DOHH2 (cell line): ENCODE data around the gene SOCS2.

Source experiments
- H3F3A ChIP-seq: fragments of 200-600 bp; sonication (generic), shearing (Covaris generic); 2 replicates; pipeline ENCODE4 v1.6.0; 2016; ENCODE audit warnings: antibody characterized with exemption, mild to moderate bottlenecking; ENCODE audit not compliant: control insufficient read depth, insufficient read depth
- H3K27ac ChIP-seq: fragments of 200-600 bp; sonication (generic); 2 replicates; pipeline ENCODE4 v1.5.1; 2014; ENCODE audit warnings: low read depth, mild to moderate bottlenecking, low read length, moderate library complexity
- H3K27me3 ChIP-seq: fragments of 200-600 bp; sonication (generic); 2 replicates; pipeline ENCODE4 v1.6.1; 2014; ENCODE audit warnings: mild to moderate bottlenecking, low read length, mixed read lengths; ENCODE audit not compliant: control insufficient read depth
- H3K36me3 ChIP-seq: fragments of 200-600 bp; sonication (generic); 2 replicates; pipeline ENCODE4 v1.6.1; 2014; ENCODE audit warnings: mild to moderate bottlenecking, low read length, moderate library complexity, mixed read lengths; ENCODE audit not compliant: control insufficient read depth
- H3K4me1 ChIP-seq: fragments of 200-600 bp; sonication (generic); 2 replicates; pipeline ENCODE4 v1.6.1; 2014; ENCODE audit warnings: mild to moderate bottlenecking, low read length, mixed read lengths; ENCODE audit not compliant: control insufficient read depth
- H3K4me2 ChIP-seq: fragments of 200-600 bp; sonication (generic); 2 replicates; pipeline ENCODE4 v1.6.0; 2014; ENCODE audit warnings: mild to moderate bottlenecking, low read length, moderate library complexity
- H3K4me3 ChIP-seq: fragments of 200-600 bp; sonication (generic); 2 replicates; pipeline ENCODE4 v1.5.1; 2014; ENCODE audit warnings: mild to moderate bottlenecking, low read length, mixed read lengths
- H3K79me2 ChIP-seq: fragments of 200-600 bp; sonication (generic); 2 replicates; pipeline ENCODE4 v1.6.1; 2014; ENCODE audit warnings: mild to moderate bottlenecking, low read length, mixed read lengths; ENCODE audit not compliant: control insufficient read depth
- H3K9me2 ChIP-seq: fragments of 200-600 bp; sonication (generic); replicated peaks from 2 replicates; pipeline ENCODE4 v1.6.1; 2014; ENCODE audit warnings: mild to moderate bottlenecking, low read length, mixed read lengths; ENCODE audit not compliant: control insufficient read depth
- H3K9me3 ChIP-seq: fragments of 200-600 bp; sonication (generic); 2 replicates; pipeline ENCODE4 v1.6.1; 2014; ENCODE audit warnings: antibody characterized with exemption, low read length, mixed read lengths; ENCODE audit not compliant: control insufficient read depth, insufficient read depth
- H4K20me1 ChIP-seq: fragments of 200-600 bp; sonication (generic); 2 replicates; pipeline ENCODE4 v1.6.0; 2014; ENCODE audit warnings: low read depth, mild to moderate bottlenecking, antibody characterized with exemption, low read length, moderate library complexity; ENCODE audit not compliant: control insufficient read depth, insufficient read depth
- CTCF ChIP-seq: fragments of 200-600 bp; sonication (generic); IDR thresholded peaks from one replicate; pipeline ENCODE4 v1.5.1; 2014; ENCODE audit warnings: antibody characterized with exemption, mild to moderate bottlenecking, low read depth, low read length; ENCODE audit not compliant: poor library complexity, severe bottlenecking
- EZH2phosphoT487 ChIP-seq: fragments of 200-600 bp; sonication (generic); IDR thresholded peaks from 2 replicates; pipeline ENCODE4 v1.6.1; 2017; ENCODE audit warnings: borderline replicate concordance, mild to moderate bottlenecking, antibody characterized with exemption, low read length, moderate library complexity, mixed read lengths

SOCS2 gene

GRCh38 chr12:93602897-93603668, 30.6 kb downstream of the SOCS2 start:
- H3K4me2 ChIP-seq = no peak overlapping the region
- H3K27ac ChIP-seq = no peak overlapping the region
- no peak for TF ChIP-seq CTCF
- TF ChIP-seq EZH2phosphoT487 = no peak
- no peaks in the 10 kb centered on the region for H3K79me2 ChIP-seq
- H3K27me3 ChIP-seq = no peaks in the 10 kb centered on the region
- no peaks in the 10 kb centered on the region for H3K9me2 ChIP-seq
- no peaks in the 10 kb centered on the region for H3K36me3 ChIP-seq
- H3K4me1 ChIP-seq = peaks cover 4% of the 10 kb centered on the region; the same call in 1 of the 2 replicates
- no peaks in the 10 kb centered on the region for H3F3A ChIP-seq
- H4K20me1 ChIP-seq = no peaks in the 10 kb centered on the region
- H3K9me3 ChIP-seq = no peaks in the 10 kb centered on the region
- no peak overlapping the region for H3K4me3 ChIP-seq

GRCh38 chr12:93603762-93604161, 31.3 kb downstream of the SOCS2 start:
- TF ChIP-seq CTCF (no peak), EZH2phosphoT487 (no peak)
- H4K20me1 ChIP-seq = no peaks in the 10 kb centered on the region
- no peak overlapping the region for H3K4me3 ChIP-seq
- H3K27ac ChIP-seq = no peak overlapping the region
- H3K36me3 ChIP-seq = no peaks in the 10 kb centered on the region
- H3K27me3 ChIP-seq = no peaks in the 10 kb centered on the region
- H3K9me3 ChIP-seq = no peaks in the 10 kb centered on the region
- no peak overlapping the region for H3K4me2 ChIP-seq
- H3K9me2 ChIP-seq = no peaks in the 10 kb centered on the region
- no peaks in the 10 kb centered on the region for H3K79me2 ChIP-seq
- peaks cover 3% of the 10 kb centered on the region; the same call in 1 of the 2 replicates for H3K4me1 ChIP-seq
- no peaks in the 10 kb centered on the region for H3F3A ChIP-seq

GRCh38 chr12:93608313-93608712, 35.8 kb downstream of the SOCS2 start:
- Histone ChIP-seq H3K27me3 (0 out of 2 replicates have a peak, but pooled peaks cover 4% of the 10 kb centered on the region), H3K4me1 (no peaks in the 10 kb centered on the region), H3K4me3 (no peak overlapping the region), H3K36me3 (no peaks in the 10 kb centered on the region), H4K20me1 (no peaks in the 10 kb centered on the region), H3K9me2 (no peaks in the 10 kb centered on the region), H3F3A (no peaks in the 10 kb centered on the region), H3K9me3 (no peaks in the 10 kb centered on the region), H3K4me2 (no peak overlapping the region), H3K79me2 (no peaks in the 10 kb centered on the region), H3K27ac (no peak overlapping the region)
- TF ChIP-seq EZH2phosphoT487 = no peak
- TF ChIP-seq CTCF = no peak
